Neuronal stem cell (in vitro differentiated cells): ENCODE measurements around the gene NOL3.

Experiments
- DNase-seq: peaks from one replicate; pipeline ENCODE4 v3.0.0-alpha.2; 2013; ENCODE audit warnings: low spot score
- H2AFZ ChIP-seq: one replicate; pipeline ENCODE4 v1.6.1; 2013; ENCODE audit warnings: mild to moderate bottlenecking, low read length, inconsistent platforms
- H2AK5ac ChIP-seq: 2 replicates; pipeline ENCODE4 v1.6.1; 2013; ENCODE audit warnings: low read depth, mild to moderate bottlenecking, inconsistent platforms, low read length, moderate library complexity, mixed read lengths
- H2BK120ac ChIP-seq: 2 replicates; pipeline ENCODE4 v1.6.1; 2013; ENCODE audit warnings: low read depth, mild to moderate bottlenecking, inconsistent platforms, low read length, moderate library complexity, mixed read lengths
- H2BK12ac ChIP-seq: one replicate; pipeline ENCODE4 v1.6.1; 2013; ENCODE audit warnings: low read length, inconsistent platforms
- H2BK15ac ChIP-seq: 2 replicates; pipeline ENCODE4 v1.6.1; 2013; ENCODE audit warnings: mild to moderate bottlenecking, low read length, inconsistent platforms, mixed read lengths
- H2BK5ac ChIP-seq: one replicate; pipeline ENCODE4 v1.6.1; 2013; ENCODE audit warnings: inconsistent platforms, mild to moderate bottlenecking, low read length, moderate library complexity
- H3K14ac ChIP-seq: one replicate; pipeline ENCODE4 v1.6.1; 2013; ENCODE audit warnings: low read length, inconsistent platforms
- H3K18ac ChIP-seq: 2 replicates; pipeline ENCODE4 v1.6.1; 2013; ENCODE audit warnings: low read length, inconsistent platforms
- H3K23ac ChIP-seq: 2 replicates; pipeline ENCODE4 v1.6.1; 2013; ENCODE audit warnings: low read depth, mild to moderate bottlenecking, mixed read lengths, low read length, inconsistent platforms; ENCODE audit not compliant: poor library complexity
- H3K27ac ChIP-seq: replicated peaks from 3 replicates; pipeline ENCODE4 v1.5.1; 2013; ENCODE audit warnings: low read length, inconsistent platforms
- H3K27me3 ChIP-seq, 3 experiments: 2 replicates each; pipeline ENCODE4 v1.6.1; 2013; ENCODE audit warnings: low read length in 3 of 3, mild to moderate bottlenecking in 2 of 3, inconsistent platforms in 1 of 3, low read depth in 1 of 3, mixed read lengths in 1 of 3, moderate library complexity in 1 of 3; ENCODE audit not compliant: control insufficient read depth in 3 of 3, insufficient read depth in 3 of 3
- H3K36me3 ChIP-seq, 2 donors: replicated peaks in 1 of 2; 2 replicates each; pipeline ENCODE4 v1.6.1; 2013; ENCODE audit warnings: low read length in 2 of 2; ENCODE audit not compliant: control insufficient read depth in 2 of 2, insufficient read depth in 2 of 2
- H3K4ac ChIP-seq: 2 replicates; pipeline ENCODE4 v1.6.1; 2013; ENCODE audit warnings: inconsistent platforms, mild to moderate bottlenecking, low read length, moderate library complexity
- H3K4me1 ChIP-seq, 2 donors: 1 replicate in 1 of 2; 2 replicates in 1 of 2; pipeline ENCODE4 v1.6.1; 2013; ENCODE audit warnings: low read length in 2 of 2, low read depth in 1 of 2; ENCODE audit not compliant: control insufficient read depth in 2 of 2, insufficient read depth in 1 of 2
- H3K4me2 ChIP-seq: one replicate; pipeline ENCODE4 v1.6.1; 2013; ENCODE audit warnings: mild to moderate bottlenecking, low read length, inconsistent platforms; ENCODE audit not compliant: insufficient read depth, poor library complexity, severe bottlenecking
- H3K4me3 ChIP-seq, 2 donors: 2 replicates each; pipeline ENCODE4 v1.5.1; 2013; ENCODE audit warnings: low read length in 2 of 2, mild to moderate bottlenecking in 2 of 2, inconsistent platforms in 1 of 2, moderate library complexity in 1 of 2
- H3K79me1 ChIP-seq: one replicate; pipeline ENCODE4 v1.6.1; 2013; ENCODE audit warnings: low read depth, mild to moderate bottlenecking, inconsistent platforms, low read length, moderate library complexity
- H3K9ac ChIP-seq: one replicate; pipeline ENCODE4 v1.6.1; 2013; ENCODE audit warnings: mild to moderate bottlenecking, low read depth, low read length, inconsistent platforms; ENCODE audit not compliant: poor library complexity
- H3K9me3 ChIP-seq, 2 donors: replicated peaks in 1 of 2; 2 replicates each; pipeline versions ENCODE3 to v1.6.1; 2013; ENCODE audit warnings: low read length in 2 of 2, mild to moderate bottlenecking in 2 of 2, inconsistent platforms in 1 of 2, low read depth in 1 of 2, mixed read lengths in 1 of 2, moderate library complexity in 1 of 2; ENCODE audit not compliant: control insufficient read depth in 2 of 2, insufficient read depth in 1 of 2
- H4K8ac ChIP-seq: one replicate; pipeline ENCODE4 v1.6.1; 2013; ENCODE audit warnings: low read depth, mild to moderate bottlenecking, inconsistent platforms, low read length, moderate library complexity
- H4K91ac ChIP-seq: one replicate; pipeline ENCODE4 v1.6.1; 2013; ENCODE audit warnings: low read length, low read depth, mild to moderate bottlenecking, inconsistent platforms; ENCODE audit not compliant: poor library complexity
- WGBS, 2 donors: extraction: QIAGEN DNeasy Blood & Tissue Kit; methylation state at CpG; one replicate each; pipeline ENCODE4 v1.1.7; 2013; ENCODE audit warnings: missing lambda C conversion rate in 2 of 2, mixed read lengths in 1 of 2; ENCODE audit not compliant: insufficient read length in 2 of 2, insufficient replicate concordance in 1 of 2; ENCODE audit errors: extremely low coverage in 2 of 2; 5-methylcytosine and 5-hydroxymethylcytosine counted together

Gene NOL3

DNA sequence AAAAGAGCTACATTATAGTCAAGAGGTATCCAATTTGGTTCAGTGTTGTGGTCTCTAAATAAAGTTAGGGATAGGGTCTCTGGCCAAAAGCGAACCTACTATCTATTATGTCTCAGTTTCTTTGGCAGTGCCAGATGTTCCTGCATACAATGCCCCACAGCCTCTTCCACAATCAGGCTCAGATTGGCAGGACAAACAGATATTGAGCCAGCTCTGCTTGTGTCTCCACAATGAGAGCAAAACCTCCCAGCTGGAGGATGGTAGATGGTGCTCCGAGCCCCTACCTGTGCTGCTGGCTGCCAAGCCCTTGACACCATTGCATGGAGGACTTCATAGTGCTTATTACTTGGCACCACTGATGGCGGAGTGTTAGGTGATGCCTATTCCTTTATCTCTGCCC lies 40.9 kb upstream of the NOL3 start:
- Histone ChIP-seq H2AK5ac (no peak overlapping the region), H3K4me1 (no peaks in the 10 kb centered on the region), H3K9ac (no peak overlapping the region), H3K9me3 (no peaks in the 10 kb centered on the region), H2BK5ac (no peak overlapping the region), H2BK12ac (no peak overlapping the region), H3K18ac (no peak overlapping the region), H4K8ac (no peak overlapping the region), H2BK15ac (no peak overlapping the region), H2AFZ (no peak overlapping the region), H3K4me2 (no peak overlapping the region), H3K4me3 (no peak overlapping the region), H3K4ac (no peak overlapping the region), H3K79me1 (no peaks in the 10 kb centered on the region), H4K91ac (no peak overlapping the region), H3K14ac (no peak overlapping the region), H3K23ac (no peak overlapping the region), H2BK120ac (no peak overlapping the region), H3K27me3 (no peaks in the 10 kb centered on the region), H3K27ac (no peak overlapping the region), H3K36me3 (peaks cover 15 to 74% of the 10 kb centered on the region in 2 donors)
- DNase-seq: no peak
- no CpG with 5 or more reads among the region's 3 CpGs for WGBS, 2 donors

DNA sequence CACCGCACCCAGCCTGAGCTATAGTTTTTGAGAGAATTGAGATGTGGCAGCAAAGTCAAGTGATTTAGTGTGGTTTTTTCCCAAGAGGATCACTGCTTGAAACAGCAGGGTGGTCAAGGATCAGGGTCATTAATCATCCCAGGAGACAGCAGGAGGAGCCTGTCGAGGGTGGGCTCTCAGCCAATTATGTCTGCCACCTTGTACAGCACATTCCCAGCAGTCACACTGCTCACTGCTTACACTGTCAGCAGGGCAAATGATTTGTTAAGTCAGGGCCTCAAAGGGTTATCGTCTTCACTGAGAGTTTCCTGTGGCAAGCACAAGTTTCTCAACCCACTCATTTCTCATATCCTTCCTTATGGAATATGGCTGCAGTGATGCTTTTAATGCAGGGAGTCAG lies 32.7 kb upstream of the NOL3 start:
- Histone ChIP-seq H3K9me3 (no peaks in the 10 kb centered on the region), H3K4ac (no peak overlapping the region), H3K23ac (no peak overlapping the region), H3K14ac (no peak overlapping the region), H2AK5ac (no peak overlapping the region), H3K36me3 (peaks cover 35 to 88% of the 10 kb centered on the region in 2 donors), H4K8ac (no peak overlapping the region), H2BK12ac (no peak overlapping the region), H3K4me1 (no peaks in the 10 kb centered on the region), H2BK5ac (no peak overlapping the region), H2BK15ac (no peak overlapping the region), H3K9ac (no peak overlapping the region), H3K79me1 (no peaks in the 10 kb centered on the region), H2AFZ (no peak overlapping the region), H3K4me3 (no peak overlapping the region), H3K18ac (no peak overlapping the region), H4K91ac (no peak overlapping the region), H3K27me3 (no peaks in the 10 kb centered on the region), H3K27ac (no peak overlapping the region), H3K4me2 (no peak overlapping the region), H2BK120ac (no peak overlapping the region)
- DNase-seq: no peak
- no CpG with 5 or more reads among the region's 3 CpGs for WGBS, 2 donors

DNA sequence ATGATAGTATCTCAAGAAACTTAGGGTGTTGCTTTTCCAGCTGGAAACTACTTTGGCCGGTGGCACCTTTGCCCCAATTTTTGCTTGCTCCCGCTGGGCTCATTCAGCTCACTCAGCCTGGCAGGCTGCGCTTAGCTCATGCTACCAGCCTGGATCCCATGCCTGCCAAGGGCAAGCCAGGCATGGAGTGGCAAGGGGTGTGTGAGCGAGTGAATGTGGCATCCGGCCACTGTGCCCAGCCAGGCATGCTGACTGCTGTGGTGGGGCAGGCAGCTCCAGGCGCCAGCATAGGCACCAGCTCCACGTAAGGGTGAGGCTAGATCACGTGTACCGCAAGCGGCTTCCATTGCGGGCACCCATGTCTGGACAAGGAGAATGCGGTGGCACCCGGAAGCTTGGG lies 28.9 kb upstream of the NOL3 start:
- Histone ChIP-seq H2AFZ (no peak overlapping the region), H3K79me1 (no peaks in the 10 kb centered on the region), H3K27ac (no peak overlapping the region), H3K9me3 (no peaks in the 10 kb centered on the region), H2BK5ac (no peak overlapping the region), H3K27me3 (no peaks in the 10 kb centered on the region), H3K14ac (no peak overlapping the region), H3K4me1 (no peaks in the 10 kb centered on the region), H4K8ac (no peak overlapping the region), H3K36me3 (peaks cover 47 to 92% of the 10 kb centered on the region in 2 donors), H3K4me3 (no peak overlapping the region), H3K4me2 (no peak overlapping the region), H3K4ac (no peak overlapping the region), H2BK120ac (no peak overlapping the region), H2AK5ac (no peak overlapping the region), H3K23ac (no peak overlapping the region), H3K18ac (no peak overlapping the region), H2BK15ac (no peak overlapping the region), H2BK12ac (no peak overlapping the region), H4K91ac (no peak overlapping the region), H3K9ac (no peak overlapping the region)
- DNase-seq: no peak
- WGBS, 2 donors: no CpG with 5 or more reads among the region's 13 CpGs

DNA sequence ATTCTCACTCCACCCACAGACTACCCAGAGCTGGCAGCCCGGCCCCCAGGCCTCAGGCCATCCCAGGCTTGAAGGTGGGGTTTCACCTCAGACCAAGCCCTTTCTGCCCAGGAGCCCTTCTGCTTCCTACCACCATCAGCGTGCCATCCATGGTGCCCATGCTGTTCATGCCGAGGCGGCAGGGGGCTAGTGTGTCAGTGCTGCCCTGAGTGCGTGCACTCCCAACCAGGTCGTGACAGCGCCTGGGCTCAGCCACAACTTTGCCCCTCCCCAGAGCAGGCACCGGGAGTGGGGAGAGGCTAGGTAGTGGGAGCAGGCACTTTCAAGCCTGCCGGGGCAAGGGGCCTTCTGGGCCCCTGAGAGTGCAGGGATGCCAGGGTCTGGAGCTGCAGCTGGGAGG lies 28.0 kb upstream of the NOL3 start:
- H3K27me3 ChIP-seq: no peaks in the 10 kb centered on the region
- H3K4ac ChIP-seq: no peak overlapping the region
- H3K9me3 ChIP-seq: no peaks in the 10 kb centered on the region
- H3K27ac ChIP-seq: no peak overlapping the region
- H2AK5ac ChIP-seq: no peak overlapping the region
- peak overlapping the region; percentile 56 for H3K23ac ChIP-seq
- H3K4me1 ChIP-seq: no peaks in the 10 kb centered on the region
- no peak overlapping the region for H3K18ac ChIP-seq
- peak overlapping the region; percentile 25 for H2BK12ac ChIP-seq
- no peak overlapping the region for H4K8ac ChIP-seq
- no peak overlapping the region for H2BK120ac ChIP-seq
- H2AFZ ChIP-seq: no peak overlapping the region
- H3K9ac ChIP-seq: peak overlapping the region; percentile 6
- WGBS, 2 donors: no CpG with 5 or more reads among the region's 9 CpGs
- H2BK5ac ChIP-seq: no peak overlapping the region
- H4K91ac ChIP-seq: no peak overlapping the region
- H3K4me2 ChIP-seq: no peak overlapping the region
- H3K36me3 ChIP-seq: peaks cover 55 to 98% of the 10 kb centered on the region in 2 donors
- no peaks in the 10 kb centered on the region for H3K79me1 ChIP-seq
- no peak overlapping the region for H2BK15ac ChIP-seq
- no peak overlapping the region for H3K14ac ChIP-seq
- H3K4me3 ChIP-seq: no peak overlapping the region
- no peak for DNase-seq
